GM12878 (cell line): ENCODE data around the gene DNASE1L3. TPM values are rescaled to one million over a fixed set of nuclear protein-coding genes. Genes with fewer than 3 reads are reported as not detected.
A peak's percentile ranks its signal among the peaks of the same experiment; 100 is the strongest.

ENCODE experiments used
- ATAC-seq: fragments of 200-7000 bp; cut with Tn5 transposase; 3 replicates; pipeline ENCODE4 v1.9.1; 2020; ENCODE audit warnings: mild to moderate bottlenecking, moderate library complexity
- BruUV-seq: library from RNA; stranded (reverse); fragments of 400-500 nt; replicated peaks from 2 replicates; lab custom pipeline; 2021; lab: Mats Ljungman, UMichigan
- CTCF ChIA-PET: fragments of 300-600 bp; sonication (Branson Sonifier 250); formaldehyde crosslinking; extraction: SDS; loops from one replicate; lab custom pipeline; 2021; ENCODE audit warnings: inconsistent platforms; lab: Yijun Ruan, JAX
- POLR2A ChIA-PET: fragments of 350-600 bp; formaldehyde crosslinking; extraction: SDS; loops from one replicate; lab custom pipeline; 2021; ENCODE audit warnings: inconsistent platforms; lab: Charles Lee
- RAD21 ChIA-PET: fragments of 300-600 bp; sonication (Branson Sonifier 250); formaldehyde crosslinking; loops from one replicate; lab custom pipeline; 2023; ENCODE audit warnings: antibody characterized with exemption; ENCODE audit not compliant: unreplicated experiment; lab: Charles Lee
- SMC1A ChIA-PET: fragments of 300-600 bp; sonication (Branson Sonifier 250); formaldehyde crosslinking; loops from one replicate; lab custom pipeline; 2023; ENCODE audit not compliant: unreplicated experiment, uncharacterized antibody; lab: Charles Lee
- DNase-seq: peaks from one replicate; pipeline ENCODE4 v3.0.0-alpha.2; 2011; ENCODE audit warnings: low read depth, low spot score
- FAIRE-seq: peaks from 3 replicates; lab custom pipeline; 2011; peaks lifted over from hg19 to GRCh38; lab: Jason Lieb, UNC
- H2AFZ ChIP-seq: 2 replicates; pipeline ENCODE4 v1.6.0; 2011; ENCODE audit warnings: low read depth, low read length, control low read depth; ENCODE audit not compliant: control insufficient read depth
- H3K27ac ChIP-seq: 2 replicates; pipeline ENCODE4 v1.5.1; 2011; ENCODE audit warnings: control low read depth; ENCODE audit not compliant: control insufficient read depth, insufficient read depth
- H3K27me3 ChIP-seq, 2 experiments: replicated peaks in 1 of 2; 2 replicates each; pipeline versions ENCODE4 v1.6.0 to v1.6.1; 2011; ENCODE audit warnings: low read length in 1 of 2; ENCODE audit not compliant: control insufficient read depth in 2 of 2, insufficient read depth in 2 of 2
- H3K36me3 ChIP-seq, 2 experiments: 2 replicates each; pipeline ENCODE4 v1.5.1; 2011; ENCODE audit warnings: low read length in 1 of 2; ENCODE audit not compliant: control insufficient read depth in 2 of 2, insufficient read depth in 2 of 2
- H3K4me1 ChIP-seq: 2 replicates; pipeline ENCODE4 v1.6.1; 2011; ENCODE audit warnings: mild to moderate bottlenecking, low read length, moderate library complexity, mixed read lengths; ENCODE audit not compliant: control insufficient read depth, insufficient read depth
- H3K4me2 ChIP-seq: 2 replicates; pipeline ENCODE4 v1.6.0; 2011; ENCODE audit warnings: control low read depth; ENCODE audit not compliant: control insufficient read depth, insufficient read depth
- H3K4me3 ChIP-seq: fragments of 200-600 bp; sonication (generic); 2 replicates; pipeline ENCODE4 v1.5.1; 2016
- H3K79me2 ChIP-seq: 2 replicates; pipeline ENCODE4 v1.6.0; 2011; ENCODE audit warnings: low read length; ENCODE audit not compliant: control insufficient read depth, insufficient read depth
- H3K9ac ChIP-seq: 2 replicates; pipeline ENCODE4 v1.8.0; 2011; ENCODE audit warnings: low read length, control low read depth, mixed read lengths; ENCODE audit not compliant: control insufficient read depth, insufficient read depth
- H3K9me3 ChIP-seq: replicated peaks from 3 replicates; pipeline ENCODE4 v1.5.1; 2011; ENCODE audit warnings: mild to moderate bottlenecking, low read length; ENCODE audit not compliant: control insufficient read depth, insufficient read depth
- H4K20me1 ChIP-seq: 2 replicates; pipeline ENCODE4 v1.6.0; 2011; ENCODE audit not compliant: control insufficient read depth, insufficient read depth
- EGR1 ChIP-seq, 2 experiments: IDR thresholded peaks; 1 replicate in 1 of 2; 2 replicates in 1 of 2; pipeline ENCODE4 v1.6.1; 2011 to 2012; ENCODE audit warnings: low read depth in 2 of 2, low read length in 2 of 2, borderline replicate concordance in 1 of 2, mild to moderate bottlenecking in 1 of 2, moderate library complexity in 1 of 2
- IKZF1 ChIP-seq: fragments of 450-650 bp; conservative IDR thresholded peaks from 2 replicates; pipeline ENCODE4 v1.6.1; 2017; ENCODE audit warnings: antibody characterized with exemption, mild to moderate bottlenecking
- IKZF2 ChIP-seq, 2 experiments: fragments of 450-650 bp; IDR thresholded peaks; 2 replicates each; pipeline ENCODE4 v1.6.1; 2017; ENCODE audit warnings: mild to moderate bottlenecking in 2 of 2, moderate library complexity in 2 of 2
- MEF2B ChIP-seq: fragments of 450-650 bp; IDR thresholded peaks from 2 replicates; pipeline ENCODE4 v1.6.1; 2018; ENCODE audit warnings: mild to moderate bottlenecking, moderate library complexity; ENCODE audit not compliant: partially characterized antibody, poor library complexity, severe bottlenecking
- MXI1 ChIP-seq: fragments of 150-350 bp; IDR thresholded peaks from 2 replicates; pipeline ENCODE4 v1.6.1; 2011; ENCODE audit warnings: low read depth, mild to moderate bottlenecking, inconsistent platforms, low read length, improper control_type of control experiment
- PML ChIP-seq: IDR thresholded peaks from 2 replicates; pipeline ENCODE4 v1.6.1; 2012; ENCODE audit warnings: low read length, inconsistent platforms
- POLR2AphosphoS2 ChIP-seq: IDR thresholded peaks from 2 replicates; pipeline ENCODE4 v1.6.1; 2011; ENCODE audit warnings: low read depth, mild to moderate bottlenecking, low read length, improper control_type of control experiment, moderate library complexity
- RBBP5 ChIP-seq: fragments of 200-600 bp; sonication (generic); conservative IDR thresholded peaks from 2 replicates; pipeline ENCODE4 v1.6.1; 2016
- STAT1 ChIP-seq: fragments of 450-650 bp; conservative IDR thresholded peaks from 2 replicates; pipeline ENCODE4 v1.6.1; 2014; ENCODE audit warnings: antibody characterized with exemption, mild to moderate bottlenecking
- TCF3 ChIP-seq: IDR thresholded peaks from 2 replicates; pipeline ENCODE4 v1.6.1; 2012; ENCODE audit warnings: low read depth, mild to moderate bottlenecking, low read length, borderline replicate concordance; ENCODE audit not compliant: insufficient read depth
- WGBS: methylation state at CpG from one replicate; pipeline ENCODE4 v1.1.6; 2016; ENCODE audit warnings: low lambda C conversion rate; ENCODE audit not compliant: insufficient replicate concordance, insufficient coverage; ENCODE audit errors: missing lambda C conversion rate; 5-methylcytosine and 5-hydroxymethylcytosine counted together
- in situ Hi-C: fragments of 300-500 bp; cut with MboI; formaldehyde crosslinking; loops from 9 replicates; pipeline ENCODE4 v1.14.3; 2018; ENCODE audit warnings: mixed read lengths
- intact Hi-C: fragments of 100-400 bp; cut with micrococcal nuclease; formaldehyde crosslinking; loops from one replicate; pipeline ENCODE4 v1.14.2; 2022; ENCODE audit not compliant: unreplicated experiment
- polyA plus RNA-seq, 11 experiments: library from polyadenylated mRNA; depleted of rRNA in 4 of 11; unstranded in 6 of 11; stranded (reverse) in 5 of 11; fragments of >200 nt; fragmentation: Nextera tagmentation in 4 of 11; fragmentation: Illumina TruSeq in 1 of 11; extraction: Ambion mirVana in 4 of 11; extraction: Trizol in 1 of 11; gene quantifications; 1 replicate in 1 of 11; 2 replicates in 10 of 11; pipeline versions ENCODE4 v1.2.1 to v1.2.3, GENCODE V29; 2011 to 2016; ENCODE audit warnings: inconsistent platforms in 2 of 11, missing spikeins in 2 of 11, low read depth in 1 of 11
- total RNA-seq, 4 experiments: library from RNA; depleted of rRNA in 3 of 4; stranded (reverse); fragments of >200 nt in 3 of 4; fragmentation: Illumina TruSeq in 1 of 4; extraction: Trizol in 1 of 4; gene quantifications; 2 replicates each; pipeline versions ENCODE4 v1.2.1 to v1.2.3, GENCODE V29; 2013 to 2021

The DNASE1L3 gene
- total and polyA plus RNA-seq, 10 of the 15 experiments (the other 5 are each of a cell fraction or from before 2014, with no cell fraction given) = 3.2 to 72.1 (median 6.3) TPM

GRCh38 chr3:58234516-58234931 is 23.8 kb upstream of the DNASE1L3 start:
- H3K27ac ChIP-seq = no peak overlapping the region
- no peaks in the 10 kb centered on the region for H3K27me3 ChIP-seq
- H3K4me3 ChIP-seq = no peak overlapping the region
- no TSS peak for BruUV-seq
- POLR2A ChIA-PET = interaction anchor here (0.8 to 8.7 kb wide), 12 partner anchors 10 to 72 kb away, joined by 3 to 166 read pairs (median 6); partner anchors contain the start of genes DNASE1L3, HTD2 and RPP14
- intact Hi-C loops = no loop called here
- CTCF ChIA-PET = interaction anchor here (0.9 to 6.6 kb wide), 9 partner anchors 11 to 229 kb away, joined by 5 to 110 read pairs (median 27); partner anchors contain the start of genes HTD2 and RPP14
- RAD21 ChIA-PET = interaction anchor here (0.8 to 6.6 kb wide), 13 partner anchors 16 to 200 kb away, joined by 3 to 92 read pairs (median 12); partner anchors contain the start of genes HTD2 and RPP14
- H3K4me2 ChIP-seq = no peak overlapping the region
- TF ChIP-seq IKZF1 (peak; percentile 54), POLR2AphosphoS2 (no peak), TCF3 (0 out of 2 replicates have a peak, but pooled peaks have one; percentile 11), RBBP5 (no peak), MEF2B (peak; percentile 70), IKZF2 (IDR thresholded peaks at IDR 0.05) (peak; percentile 31 to 40; a peak in 2 of 4 replicates), PML (no peak), STAT1 (no peak), EGR1 (IDR thresholded peaks at IDR 0.05; ENCODE audit: borderline replicate concordance in 1 of 2, low read depth in 2 of 2, low read length in 2 of 2) (no peak), MXI1 (no peak)
- SMC1A ChIA-PET = interaction anchor here (0.7 to 9.9 kb wide), 12 partner anchors 11 to 199 kb away, joined by 3 to 228 read pairs (median 6); partner anchors contain the start of genes DNASE1L3 and HTD2
- FAIRE-seq = no peak
- in situ Hi-C loops = no loop called here
- H3K9me3 ChIP-seq = no peaks in the 10 kb centered on the region
- DNase-seq = no peak
- H2AFZ ChIP-seq = no peak overlapping the region
- H3K9ac ChIP-seq = no peak overlapping the region
- peaks cover 1% of the 10 kb centered on the region for H3K79me2 ChIP-seq
- WGBS = 22% methylated on average over 4 of the region's 4 CpGs
- H3K36me3 ChIP-seq = no peaks in the 10 kb centered on the region
- H3K4me1 ChIP-seq = peaks cover 13% of the 10 kb centered on the region
- H4K20me1 ChIP-seq = no peaks in the 10 kb centered on the region
- ATAC-seq = no peak
